Measurements from ENCODE around the gene ZNF74. TPM values are rescaled to one million over a fixed set of nuclear protein-coding genes. Genes with fewer than 3 reads are reported as not detected.

ZNF74 gene
- total RNA-seq, 1 donor from 2014 or later = 19.4 TPM

GRCh38 chr22:20398420-20398819 lies 4.5 kb downstream of the ZNF74 start:
- Mint-ChIP-seq H3K4me1 (peaks cover 30% of the 10 kb centered on the region), H3K36me3 (peaks cover 22% of the 10 kb centered on the region), H3K4me3 (no peak overlapping the region)

GRCh38 chr22:20399866-20400605 lies 6.1 kb downstream of the ZNF74 start:
- Histone ChIP-seq H3K4me3 (no peak overlapping the region), H3K79me2 (ENCODE audit: low read depth) (peaks cover 55% of the 10 kb centered on the region), H3K9me3 (ENCODE audit: low read depth) (no peaks in the 10 kb centered on the region), H2AFZ (replicated peaks) (no peak overlapping the region), H3K36me3 (no peaks in the 10 kb centered on the region), H3K27ac (no peak overlapping the region), H3K9ac (no peak overlapping the region), H3K4me2 (no peak overlapping the region), H3K27me3 (no peaks in the 10 kb centered on the region), H4K20me1 (ENCODE audit: low read depth) (peaks cover 59% of the 10 kb centered on the region), H3K4me1 (peaks cover 8% of the 10 kb centered on the region), H3F3A (ENCODE audit: low read depth) (no peaks in the 10 kb centered on the region)
- Mint-ChIP-seq H3K4me3 (no peak overlapping the region), H3K4me1 (peaks cover 21% of the 10 kb centered on the region), H3K9me3 (no peaks in the 10 kb centered on the region), H3K27me3 (ENCODE audit: insufficient read depth, low read depth) (peaks cover 2% of the 10 kb centered on the region), H3K36me3 (peaks cover 23% of the 10 kb centered on the region), H3K27ac (no peak overlapping the region)
- no peak for DNase-seq (ENCODE audit: low spot score)
- no peak for TF ChIP-seq CTCF (IDR thresholded peaks at IDR 0.05)
- no peak for TF ChIP-seq EZH2 (IDR thresholded peaks at IDR 0.05)
- TF ChIP-seq EZH2phosphoT487 (IDR thresholded peaks at IDR 0.05) = no peak

More at GRCh38 chr22:20398420-20398819, 4.5 kb downstream of the ZNF74 start:
- no peaks in the 10 kb centered on the region for H3K36me3 ChIP-seq
- H3K27me3 Mint-ChIP-seq (ENCODE audit: insufficient read depth, low read depth) = peaks cover 2% of the 10 kb centered on the region
- no peaks in the 10 kb centered on the region for H3K9me3 Mint-ChIP-seq
- H3F3A ChIP-seq (ENCODE audit: low read depth) = no peaks in the 10 kb centered on the region
- H2AFZ ChIP-seq (replicated peaks) = no peak overlapping the region
- H3K9ac ChIP-seq = no peak overlapping the region
- H3K4me1 ChIP-seq = peaks cover 11% of the 10 kb centered on the region
- H3K4me3 ChIP-seq = no peak overlapping the region
- H3K27me3 ChIP-seq = no peaks in the 10 kb centered on the region
- peaks cover 63% of the 10 kb centered on the region for H4K20me1 ChIP-seq (ENCODE audit: low read depth)
- no peaks in the 10 kb centered on the region for H3K9me3 ChIP-seq (ENCODE audit: low read depth)
- H3K79me2 ChIP-seq (ENCODE audit: low read depth) = peaks cover 62% of the 10 kb centered on the region
- no peak overlapping the region for H3K27ac Mint-ChIP-seq
- no peak for DNase-seq (ENCODE audit: low spot score)
- H3K4me2 ChIP-seq = no peak overlapping the region
- TF ChIP-seq EZH2phosphoT487 (IDR thresholded peaks at IDR 0.05) (no peak), EZH2 (IDR thresholded peaks at IDR 0.05) (no peak), CTCF (IDR thresholded peaks at IDR 0.05) (no peak)
- no peak overlapping the region for H3K27ac ChIP-seq

- H3K4me1 ChIP-seq = peaks cover under 1% of the 10 kb centered on the region
- no peak overlapping the region for H3K27ac ChIP-seq
- no peak overlapping the region for H3K4me3 ChIP-seq
- H3K4me2 ChIP-seq = no peak overlapping the region
- Mint-ChIP-seq H3K9me3 (no peaks in the 10 kb centered on the region), H3K36me3 (peaks cover 20% of the 10 kb centered on the region), H3K4me3 (no peak overlapping the region), H3K27me3 (ENCODE audit: insufficient read depth, low read depth) (peaks cover 2% of the 10 kb centered on the region), H3K27ac (no peak overlapping the region), H3K4me1 (peaks cover 13% of the 10 kb centered on the region)
- no peaks in the 10 kb centered on the region for H3F3A ChIP-seq (ENCODE audit: low read depth)
- H4K20me1 ChIP-seq (ENCODE audit: low read depth) = peaks cover 51% of the 10 kb centered on the region
- no peak overlapping the region for H2AFZ ChIP-seq (replicated peaks)
- TF ChIP-seq EZH2phosphoT487 (IDR thresholded peaks at IDR 0.05) = no peak
- TF ChIP-seq EZH2 (IDR thresholded peaks at IDR 0.05) = no peak
- TF ChIP-seq CTCF (IDR thresholded peaks at IDR 0.05) = no peak
- no peaks in the 10 kb centered on the region for H3K9me3 ChIP-seq (ENCODE audit: low read depth)
- no peak overlapping the region for H3K9ac ChIP-seq
- no peaks in the 10 kb centered on the region for H3K27me3 ChIP-seq
- H3K79me2 ChIP-seq (ENCODE audit: low read depth) = peaks cover 48% of the 10 kb centered on the region
- DNase-seq (ENCODE audit: low spot score) = no peak
- no peaks in the 10 kb centered on the region for H3K36me3 ChIP-seq
Observed at GRCh38 chr22:20400606-20401375, 6.8 kb downstream of the ZNF74 start.

Data from neural progenitor cell (in vitro differentiated cells).